ENCODE measurements around the gene TMEM120B.

- TF ChIP-seq, protein P1, sequence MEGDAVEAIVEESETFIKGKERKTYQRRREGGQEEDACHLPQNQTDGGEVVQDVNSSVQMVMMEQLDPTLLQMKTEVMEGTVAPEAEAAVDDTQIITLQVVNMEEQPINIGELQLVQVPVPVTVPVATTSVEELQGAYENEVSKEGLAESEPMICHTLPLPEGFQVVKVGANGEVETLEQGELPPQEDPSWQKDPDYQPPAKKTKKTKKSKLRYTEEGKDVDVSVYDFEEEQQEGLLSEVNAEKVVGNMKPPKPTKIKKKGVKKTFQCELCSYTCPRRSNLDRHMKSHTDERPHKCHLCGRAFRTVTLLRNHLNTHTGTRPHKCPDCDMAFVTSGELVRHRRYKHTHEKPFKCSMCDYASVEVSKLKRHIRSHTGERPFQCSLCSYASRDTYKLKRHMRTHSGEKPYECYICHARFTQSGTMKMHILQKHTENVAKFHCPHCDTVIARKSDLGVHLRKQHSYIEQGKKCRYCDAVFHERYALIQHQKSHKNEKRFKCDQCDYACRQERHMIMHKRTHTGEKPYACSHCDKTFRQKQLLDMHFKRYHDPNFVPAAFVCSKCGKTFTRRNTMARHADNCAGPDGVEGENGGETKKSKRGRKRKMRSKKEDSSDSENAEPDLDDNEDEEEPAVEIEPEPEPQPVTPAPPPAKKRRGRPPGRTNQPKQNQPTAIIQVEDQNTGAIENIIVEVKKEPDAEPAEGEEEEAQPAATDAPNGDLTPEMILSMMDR (IDR thresholded peaks at IDR 0.05 in 2 of 3, conservative IDR thresholded peaks at IDR 0.05 in 1 of 3; ENCODE audit: borderline replicate concordance in 1 of 3, insufficient read depth in 1 of 3, low read depth in 2 of 3, low read length in 2 of 3) = no peak
- TF ChIP-seq EZH2 (IDR thresholded peaks at IDR 0.05) (no peak), POLR2A (IDR thresholded peaks at IDR 0.05; ENCODE audit: borderline replicate concordance, extremely low read depth, insufficient read depth, insufficient read length) (no peak), EZH2phosphoT487 (IDR thresholded peaks at IDR 0.05; ENCODE audit: borderline replicate concordance) (no peak), RAD21 (IDR thresholded peaks at IDR 0.05; ENCODE audit: low read depth) (no peak), SRF (IDR thresholded peaks at IDR 0.05; ENCODE audit: low read depth) (no peak), SIN3A (IDR thresholded peaks at IDR 0.05; ENCODE audit: low read depth) (no peak), YY1 (IDR thresholded peaks at IDR 0.05; ENCODE audit: extremely low read depth, insufficient replicate concordance, low read depth, low read length) (no peak), CBX3 (IDR thresholded peaks at IDR 0.05; ENCODE audit: low read depth) (no peak)
- TF ChIP-seq, protein P2, sequence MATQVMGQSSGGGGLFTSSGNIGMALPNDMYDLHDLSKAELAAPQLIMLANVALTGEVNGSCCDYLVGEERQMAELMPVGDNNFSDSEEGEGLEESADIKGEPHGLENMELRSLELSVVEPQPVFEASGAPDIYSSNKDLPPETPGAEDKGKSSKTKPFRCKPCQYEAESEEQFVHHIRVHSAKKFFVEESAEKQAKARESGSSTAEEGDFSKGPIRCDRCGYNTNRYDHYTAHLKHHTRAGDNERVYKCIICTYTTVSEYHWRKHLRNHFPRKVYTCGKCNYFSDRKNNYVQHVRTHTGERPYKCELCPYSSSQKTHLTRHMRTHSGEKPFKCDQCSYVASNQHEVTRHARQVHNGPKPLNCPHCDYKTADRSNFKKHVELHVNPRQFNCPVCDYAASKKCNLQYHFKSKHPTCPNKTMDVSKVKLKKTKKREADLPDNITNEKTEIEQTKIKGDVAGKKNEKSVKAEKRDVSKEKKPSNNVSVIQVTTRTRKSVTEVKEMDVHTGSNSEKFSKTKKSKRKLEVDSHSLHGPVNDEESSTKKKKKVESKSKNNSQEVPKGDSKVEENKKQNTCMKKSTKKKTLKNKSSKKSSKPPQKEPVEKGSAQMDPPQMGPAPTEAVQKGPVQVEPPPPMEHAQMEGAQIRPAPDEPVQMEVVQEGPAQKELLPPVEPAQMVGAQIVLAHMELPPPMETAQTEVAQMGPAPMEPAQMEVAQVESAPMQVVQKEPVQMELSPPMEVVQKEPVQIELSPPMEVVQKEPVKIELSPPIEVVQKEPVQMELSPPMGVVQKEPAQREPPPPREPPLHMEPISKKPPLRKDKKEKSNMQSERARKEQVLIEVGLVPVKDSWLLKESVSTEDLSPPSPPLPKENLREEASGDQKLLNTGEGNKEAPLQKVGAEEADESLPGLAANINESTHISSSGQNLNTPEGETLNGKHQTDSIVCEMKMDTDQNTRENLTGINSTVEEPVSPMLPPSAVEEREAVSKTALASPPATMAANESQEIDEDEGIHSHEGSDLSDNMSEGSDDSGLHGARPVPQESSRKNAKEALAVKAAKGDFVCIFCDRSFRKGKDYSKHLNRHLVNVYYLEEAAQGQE (IDR thresholded peaks at IDR 0.05; ENCODE audit: low read depth) = no peak
These were observed 36.2 kb downstream of the TMEM120B start for GRCh38 chr12:121748571-121749265.

All from HCT116 (cell line).